Measurements from ENCODE around the gene ANP32B.

The ANP32B gene

GRCh38 chr9:98038958-98039357, 55.8 kb downstream of the ANP32B start:
- H3K18ac ChIP-seq (ENCODE audit: low read length): no peak overlapping the region
- H3K23ac ChIP-seq (ENCODE audit: low read length): no peak overlapping the region
- no peak overlapping the region for H3K56ac ChIP-seq (ENCODE audit: low read length)
- no peaks in the 10 kb centered on the region for H3K4me1 ChIP-seq (ENCODE audit: control insufficient read depth, low read depth, low read length)
- no peaks in the 10 kb centered on the region for H3K36me3 ChIP-seq (ENCODE audit: control insufficient read depth, insufficient read depth, low read length)
- no peak overlapping the region for H2AK5ac ChIP-seq (ENCODE audit: low read length)
- H3K79me1 ChIP-seq (ENCODE audit: low read length): no peaks in the 10 kb centered on the region
- WGBS (ENCODE audit: extremely low coverage, insufficient coverage, low lambda C conversion rate): no CpG with 5 or more reads among the region's 8 CpGs
- no peak overlapping the region for H2BK15ac ChIP-seq (replicated peaks; ENCODE audit: low read depth)
- H2BK5ac ChIP-seq (ENCODE audit: low read length): no peak overlapping the region
- H3K4me2 ChIP-seq (ENCODE audit: low read length): no peak overlapping the region
- no peak overlapping the region for H3K4ac ChIP-seq (ENCODE audit: low read depth, low read length)
- DNase-seq: no peak
- no peaks in the 10 kb centered on the region for H3K79me2 ChIP-seq (ENCODE audit: control insufficient read depth, insufficient read depth, low read length)
- H3K4me3 ChIP-seq (ENCODE audit: low read length): no peak overlapping the region
- H4K5ac ChIP-seq (ENCODE audit: low read length): no peak overlapping the region
- no peak overlapping the region for H3K9ac ChIP-seq (ENCODE audit: low read length)
- H2BK120ac ChIP-seq (ENCODE audit: low read depth, low read length): no peak overlapping the region
- H3K27me3 ChIP-seq (ENCODE audit: insufficient read depth, low read length, poor library complexity): no peaks in the 10 kb centered on the region
- H3K27ac ChIP-seq (ENCODE audit: low read depth, low read length): no peak overlapping the region
- no peak overlapping the region for H4K8ac ChIP-seq (ENCODE audit: low read depth, low read length)

GRCh38 chr9:98039607-98040017, 56.5 kb downstream of the ANP32B start:
- H3K27ac ChIP-seq (ENCODE audit: low read depth, low read length): no peak overlapping the region
- no peak overlapping the region for H2BK120ac ChIP-seq (ENCODE audit: low read depth, low read length)
- no peak overlapping the region for H4K8ac ChIP-seq (ENCODE audit: low read depth, low read length)
- no peak overlapping the region for H3K9ac ChIP-seq (ENCODE audit: low read length)
- no peak overlapping the region for H3K4me2 ChIP-seq (ENCODE audit: low read length)
- H3K27me3 ChIP-seq (ENCODE audit: insufficient read depth, low read length, poor library complexity): no peaks in the 10 kb centered on the region
- H2AK5ac ChIP-seq (ENCODE audit: low read length): no peak overlapping the region
- no peaks in the 10 kb centered on the region for H3K4me1 ChIP-seq (ENCODE audit: control insufficient read depth, low read depth, low read length)
- DNase-seq: no peak
- H2BK5ac ChIP-seq (ENCODE audit: low read length): no peak overlapping the region
- H3K4me3 ChIP-seq (ENCODE audit: low read length): no peak overlapping the region
- H3K23ac ChIP-seq (ENCODE audit: low read length): no peak overlapping the region
- no peak overlapping the region for H4K5ac ChIP-seq (ENCODE audit: low read length)
- H2BK15ac ChIP-seq (replicated peaks; ENCODE audit: low read depth): no peak overlapping the region
- no peaks in the 10 kb centered on the region for H3K36me3 ChIP-seq (ENCODE audit: control insufficient read depth, insufficient read depth, low read length)
- no peak overlapping the region for H3K56ac ChIP-seq (ENCODE audit: low read length)
- no CpG with 5 or more reads among the region's 10 CpGs for WGBS (ENCODE audit: extremely low coverage, insufficient coverage, low lambda C conversion rate)
- no peaks in the 10 kb centered on the region for H3K79me2 ChIP-seq (ENCODE audit: control insufficient read depth, insufficient read depth, low read length)
- no peak overlapping the region for H3K4ac ChIP-seq (ENCODE audit: low read depth, low read length)
- no peaks in the 10 kb centered on the region for H3K79me1 ChIP-seq (ENCODE audit: low read length)
- H3K18ac ChIP-seq (ENCODE audit: low read length): no peak overlapping the region

GRCh38 chr9:98040212-98040611, 57.1 kb downstream of the ANP32B start:
- H3K27me3 ChIP-seq (ENCODE audit: insufficient read depth, low read length, poor library complexity): no peaks in the 10 kb centered on the region
- no peak overlapping the region for H3K9ac ChIP-seq (ENCODE audit: low read length)
- H4K5ac ChIP-seq (ENCODE audit: low read length): no peak overlapping the region
- H3K4ac ChIP-seq (ENCODE audit: low read depth, low read length): no peak overlapping the region
- no CpG with 5 or more reads among the region's 6 CpGs for WGBS (ENCODE audit: extremely low coverage, insufficient coverage, low lambda C conversion rate)
- H2BK15ac ChIP-seq (replicated peaks; ENCODE audit: low read depth): no peak overlapping the region
- no peak overlapping the region for H2BK5ac ChIP-seq (ENCODE audit: low read length)
- no peaks in the 10 kb centered on the region for H3K79me1 ChIP-seq (ENCODE audit: low read length)
- no peak overlapping the region for H3K23ac ChIP-seq (ENCODE audit: low read length)
- H3K27ac ChIP-seq (ENCODE audit: low read depth, low read length): no peak overlapping the region
- no peak overlapping the region for H3K56ac ChIP-seq (ENCODE audit: low read length)
- H3K4me3 ChIP-seq (ENCODE audit: low read length): no peak overlapping the region
- no peak for DNase-seq
- H3K36me3 ChIP-seq (ENCODE audit: control insufficient read depth, insufficient read depth, low read length): no peaks in the 10 kb centered on the region
- H3K4me2 ChIP-seq (ENCODE audit: low read length): no peak overlapping the region
- H2BK120ac ChIP-seq (ENCODE audit: low read depth, low read length): no peak overlapping the region
- no peaks in the 10 kb centered on the region for H3K4me1 ChIP-seq (ENCODE audit: control insufficient read depth, low read depth, low read length)
- H2AK5ac ChIP-seq (ENCODE audit: low read length): no peak overlapping the region
- H3K79me2 ChIP-seq (ENCODE audit: control insufficient read depth, insufficient read depth, low read length): no peaks in the 10 kb centered on the region
- H3K18ac ChIP-seq (ENCODE audit: low read length): no peak overlapping the region
- no peak overlapping the region for H4K8ac ChIP-seq (ENCODE audit: low read depth, low read length)

- Histone ChIP-seq H3K27me3 (ENCODE audit: insufficient read depth, low read length, poor library complexity) (no peaks in the 10 kb centered on the region), H4K8ac (ENCODE audit: low read depth, low read length) (no peak overlapping the region), H3K79me2 (ENCODE audit: control insufficient read depth, insufficient read depth, low read length) (no peaks in the 10 kb centered on the region), H3K23ac (ENCODE audit: low read length) (no peak overlapping the region), H2BK120ac (ENCODE audit: low read depth, low read length) (no peak overlapping the region), H3K4me1 (ENCODE audit: control insufficient read depth, low read depth, low read length) (no peaks in the 10 kb centered on the region), H3K56ac (ENCODE audit: low read length) (no peak overlapping the region), H3K4me2 (ENCODE audit: low read length) (no peak overlapping the region), H4K5ac (ENCODE audit: low read length) (no peak overlapping the region), H3K9ac (ENCODE audit: low read length) (no peak overlapping the region), H3K36me3 (ENCODE audit: control insufficient read depth, insufficient read depth, low read length) (no peaks in the 10 kb centered on the region), H2AK5ac (ENCODE audit: low read length) (no peak overlapping the region), H3K27ac (ENCODE audit: low read depth, low read length) (no peak overlapping the region), H3K79me1 (ENCODE audit: low read length) (no peaks in the 10 kb centered on the region), H3K4ac (ENCODE audit: low read depth, low read length) (no peak overlapping the region), H2BK5ac (ENCODE audit: low read length) (no peak overlapping the region), H3K18ac (ENCODE audit: low read length) (no peak overlapping the region), H3K4me3 (ENCODE audit: low read length) (no peak overlapping the region), H2BK15ac (replicated peaks; ENCODE audit: low read depth) (no peak overlapping the region)
- no CpG with 5 or more reads among the region's 5 CpGs for WGBS (ENCODE audit: extremely low coverage, insufficient coverage, low lambda C conversion rate)
- DNase-seq: no peak
Observed at GRCh38 chr9:98043915-98044314, 60.8 kb downstream of the ANP32B start.

GRCh38 chr9:98045234-98046179, 62.4 kb downstream of the ANP32B start:
- Histone ChIP-seq H4K8ac (ENCODE audit: low read depth, low read length) (no peak overlapping the region), H3K4me2 (ENCODE audit: low read length) (no peak overlapping the region), H3K27me3 (ENCODE audit: insufficient read depth, low read length, poor library complexity) (no peaks in the 10 kb centered on the region), H3K4me1 (ENCODE audit: control insufficient read depth, low read depth, low read length) (no peaks in the 10 kb centered on the region), H4K5ac (ENCODE audit: low read length) (no peak overlapping the region), H3K4me3 (ENCODE audit: low read length) (no peak overlapping the region), H2BK120ac (ENCODE audit: low read depth, low read length) (no peak overlapping the region), H3K4ac (ENCODE audit: low read depth, low read length) (no peak overlapping the region), H3K23ac (ENCODE audit: low read length) (no peak overlapping the region), H3K56ac (ENCODE audit: low read length) (no peak overlapping the region), H3K9ac (ENCODE audit: low read length) (no peak overlapping the region), H2BK15ac (replicated peaks; ENCODE audit: low read depth) (no peak overlapping the region), H3K79me2 (ENCODE audit: control insufficient read depth, insufficient read depth, low read length) (no peaks in the 10 kb centered on the region), H3K79me1 (ENCODE audit: low read length) (no peaks in the 10 kb centered on the region), H2BK5ac (ENCODE audit: low read length) (no peak overlapping the region), H2AK5ac (ENCODE audit: low read length) (no peak overlapping the region), H3K36me3 (ENCODE audit: control insufficient read depth, insufficient read depth, low read length) (no peaks in the 10 kb centered on the region), H3K27ac (ENCODE audit: low read depth, low read length) (no peak overlapping the region), H3K18ac (ENCODE audit: low read length) (no peak overlapping the region)
- WGBS (ENCODE audit: extremely low coverage, insufficient coverage, low lambda C conversion rate): no CpG with 5 or more reads among the region's 6 CpGs
- DNase-seq: no peak

- Histone ChIP-seq H3K79me2 (ENCODE audit: control insufficient read depth, insufficient read depth, low read length) (no peaks in the 10 kb centered on the region), H2AK5ac (ENCODE audit: low read length) (no peak overlapping the region), H3K79me1 (ENCODE audit: low read length) (no peaks in the 10 kb centered on the region), H3K4ac (ENCODE audit: low read depth, low read length) (no peak overlapping the region), H2BK5ac (ENCODE audit: low read length) (no peak overlapping the region), H3K23ac (ENCODE audit: low read length) (no peak overlapping the region), H2BK15ac (replicated peaks; ENCODE audit: low read depth) (no peak overlapping the region), H3K9ac (ENCODE audit: low read length) (no peak overlapping the region), H3K27ac (ENCODE audit: low read depth, low read length) (no peak overlapping the region), H3K4me2 (ENCODE audit: low read length) (no peak overlapping the region), H2BK120ac (ENCODE audit: low read depth, low read length) (no peak overlapping the region), H3K27me3 (ENCODE audit: insufficient read depth, low read length, poor library complexity) (no peaks in the 10 kb centered on the region), H3K36me3 (ENCODE audit: control insufficient read depth, insufficient read depth, low read length) (no peaks in the 10 kb centered on the region), H3K4me3 (ENCODE audit: low read length) (no peak overlapping the region), H3K56ac (ENCODE audit: low read length) (no peak overlapping the region), H4K8ac (ENCODE audit: low read depth, low read length) (no peak overlapping the region), H3K18ac (ENCODE audit: low read length) (no peak overlapping the region), H3K4me1 (ENCODE audit: control insufficient read depth, low read depth, low read length) (no peaks in the 10 kb centered on the region), H4K5ac (ENCODE audit: low read length) (no peak overlapping the region)
- no peak for DNase-seq
- WGBS (ENCODE audit: extremely low coverage, insufficient coverage, low lambda C conversion rate): no CpG with 5 or more reads among the region's 9 CpGs
Observed at GRCh38 chr9:98046180-98046543, 63.0 kb downstream of the ANP32B start.
